Stimulated activated CD4-positive, alpha-beta T cell treated with anti-CD3 and anti-CD28 coated beads, Interleukin-15, amount 100 ng/mL, for 24 hours (primary cell): ENCODE data around the gene KAT14.
"Not testable (repeated sequence)": the region's sequence is repeated elsewhere in the genome, so short reads cannot be mapped to it uniquely, and the experiment has no call there.

ENCODE experiments used
- DNase-seq: peaks from one replicate; pipeline ENCODE4 v3.0.0-alpha.2; 2020

Gene KAT14

DNA sequence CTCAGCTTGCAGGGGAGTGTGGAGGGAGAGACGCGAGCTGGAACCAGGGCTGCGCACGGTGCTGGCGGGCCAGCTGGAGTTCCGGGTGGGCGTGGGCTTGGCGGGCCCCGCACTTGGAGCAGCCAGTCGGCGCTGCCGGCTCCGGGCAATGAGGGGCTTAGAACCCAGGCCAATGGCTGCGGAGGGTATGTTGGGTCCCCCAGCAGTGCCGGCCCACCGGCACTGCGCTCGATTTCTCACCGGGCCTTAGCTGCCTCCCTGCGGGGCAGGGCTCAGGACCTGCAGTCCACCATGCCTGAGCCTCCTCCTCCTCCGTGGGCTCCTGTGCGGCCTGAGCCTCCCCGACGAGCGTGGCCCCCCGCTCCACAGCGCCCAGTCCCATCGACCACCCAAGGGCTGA lies 89.1 kb downstream of the KAT14 start:
- DNase-seq, result not testable (repeated sequence)

DNA sequence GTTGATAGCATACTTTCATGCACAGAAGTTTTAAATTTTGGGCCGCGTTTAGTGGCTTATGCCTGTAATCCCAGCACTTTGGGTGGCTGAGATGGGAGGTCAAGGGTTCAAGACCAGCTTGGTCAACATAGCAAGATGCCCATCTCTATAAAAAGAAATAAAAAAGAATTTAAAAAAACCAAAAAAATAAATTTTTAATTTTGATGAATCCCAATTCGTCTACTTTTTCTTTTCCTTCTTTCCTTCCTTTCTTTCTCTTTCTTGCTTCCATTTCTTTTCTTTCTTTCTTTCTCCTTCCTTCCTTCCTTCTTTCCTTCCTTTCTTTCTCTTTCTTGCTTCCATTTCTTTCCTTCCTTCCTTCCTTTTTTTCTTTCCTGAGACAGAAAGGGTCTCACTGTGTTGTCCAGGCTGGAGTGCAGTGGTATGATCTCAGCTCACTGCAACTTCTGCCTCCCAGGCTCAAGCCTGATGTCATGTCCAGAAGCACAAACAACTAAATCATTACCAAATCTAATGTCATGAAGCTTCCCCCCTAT lies 95.8 kb downstream of the KAT14 start:
- DNase-seq, result no peak
